OCI-LY3 (cell line): Measurements from ENCODE around the gene OSBPL3.

Experiments used
- H2AFZ ChIP-seq: fragments of 200-600, 300-600 bp; shearing (Covaris generic); 2 replicates; pipeline ENCODE4 v1.6.0; 2014; ENCODE audit warnings: antibody characterized with exemption, low read depth, low read length
- H3K27ac ChIP-seq: fragments of 200-600, 300-600 bp; sonication (generic); 2 replicates; pipeline ENCODE4 v1.5.1; 2014; ENCODE audit warnings: mild to moderate bottlenecking, low read length, moderate library complexity, mixed read lengths
- H3K27me3 ChIP-seq: fragments of 200-600, 300-600 bp; sonication (generic); 2 replicates; pipeline ENCODE4 v1.6.1; 2014; ENCODE audit warnings: low read depth, low read length, mixed read lengths
- H3K36me3 ChIP-seq: fragments of 200-600, 300-600 bp; sonication (generic); replicated peaks from 2 replicates; pipeline ENCODE3; 2014; ENCODE audit warnings: low read depth, low read length, mixed read lengths
- H3K4me1 ChIP-seq: fragments of 300-600, 200-600 bp; sonication (generic); 2 replicates; pipeline ENCODE4 v1.6.1; 2014; ENCODE audit warnings: low read length, mixed read lengths
- H3K4me2 ChIP-seq: fragments of 200-600, 300-600 bp; sonication (generic); 2 replicates; pipeline ENCODE4 v1.6.1; 2014; ENCODE audit warnings: low read length, mixed read lengths
- H3K4me3 ChIP-seq: fragments of 300-600, 200-600 bp; sonication (generic); 2 replicates; pipeline ENCODE4 v1.5.1; 2014; ENCODE audit warnings: antibody characterized with exemption, mild to moderate bottlenecking, low read length, moderate library complexity
- H3K79me2 ChIP-seq: fragments of 300-600, 200-600 bp; shearing (Covaris generic); 2 replicates; pipeline ENCODE4 v1.6.1; 2014; ENCODE audit warnings: mild to moderate bottlenecking, low read length, mixed read lengths
- H3K9ac ChIP-seq: fragments of 300-600, 200-600 bp; shearing (Covaris generic); 2 replicates; pipeline ENCODE4 v1.6.0; 2014; ENCODE audit warnings: mild to moderate bottlenecking, low read length, moderate library complexity
- H3K9me3 ChIP-seq: fragments of 200-600, 300-600 bp; shearing (Covaris generic); 2 replicates; pipeline ENCODE4 v1.6.1; 2014; ENCODE audit warnings: low read length, mixed read lengths; ENCODE audit not compliant: insufficient read depth
- H4K20me1 ChIP-seq: fragments of 200-600, 300-600 bp; sonication (generic); 2 replicates; pipeline ENCODE4 v1.6.1; 2016; ENCODE audit warnings: low read length, mixed read lengths; ENCODE audit not compliant: insufficient read depth
- CTCF ChIP-seq: fragments of 200-600, 300-600 bp; sonication (generic); IDR thresholded peaks from 2 replicates; pipeline ENCODE4 v1.5.1; 2014; ENCODE audit warnings: antibody characterized with exemption, low read length, low read depth
- EZH2phosphoT487 ChIP-seq: fragments of 200-600 bp; shearing (Covaris generic); IDR thresholded peaks from 2 replicates; pipeline ENCODE4 v1.6.1; 2018; ENCODE audit warnings: antibody characterized with exemption, mixed run types, low read depth

Gene OSBPL3

GRCh38 chr7:24868741-24869140 lies 111.2 kb downstream of the OSBPL3 start:
- Histone ChIP-seq H3K79me2 (no peaks in the 10 kb centered on the region), H3K27me3 (no peaks in the 10 kb centered on the region), H3K4me2 (no peak overlapping the region), H2AFZ (no peak overlapping the region), H3K9ac (no peak overlapping the region), H3K4me1 (peaks cover 10% of the 10 kb centered on the region), H3K27ac (no peak overlapping the region), H3K9me3 (no peaks in the 10 kb centered on the region), H3K36me3 (no peaks in the 10 kb centered on the region), H4K20me1 (no peaks in the 10 kb centered on the region), H3K4me3 (no peak overlapping the region)
- TF ChIP-seq EZH2phosphoT487 (no peak), CTCF (no peak)

GRCh38 chr7:24866004-24866615 lies 113.9 kb downstream of the OSBPL3 start:
- Histone ChIP-seq H3K9me3 (no peaks in the 10 kb centered on the region), H3K36me3 (no peaks in the 10 kb centered on the region), H3K79me2 (no peaks in the 10 kb centered on the region), H4K20me1 (no peaks in the 10 kb centered on the region), H3K4me2 (no peak overlapping the region), H3K27me3 (no peaks in the 10 kb centered on the region), H2AFZ (no peak overlapping the region), H3K4me3 (no peak overlapping the region), H3K9ac (no peak overlapping the region), H3K4me1 (no peaks in the 10 kb centered on the region), H3K27ac (no peak overlapping the region)
- TF ChIP-seq EZH2phosphoT487 (no peak), CTCF (no peak)

GRCh38 chr7:24864214-24864817 lies 115.7 kb downstream of the OSBPL3 start:
- Histone ChIP-seq H2AFZ (no peak overlapping the region), H3K27me3 (no peaks in the 10 kb centered on the region), H4K20me1 (no peaks in the 10 kb centered on the region), H3K27ac (no peak overlapping the region), H3K4me2 (no peak overlapping the region), H3K79me2 (no peaks in the 10 kb centered on the region), H3K36me3 (no peaks in the 10 kb centered on the region), H3K9me3 (no peaks in the 10 kb centered on the region), H3K9ac (no peak overlapping the region), H3K4me3 (no peak overlapping the region), H3K4me1 (no peaks in the 10 kb centered on the region)
- TF ChIP-seq EZH2phosphoT487: no peak
- TF ChIP-seq CTCF: no peak

GRCh38 chr7:24863626-24864025 lies 116.4 kb downstream of the OSBPL3 start:
- Histone ChIP-seq H3K9ac (no peak overlapping the region), H3K4me1 (no peaks in the 10 kb centered on the region), H2AFZ (no peak overlapping the region), H3K27ac (no peak overlapping the region), H3K36me3 (no peaks in the 10 kb centered on the region), H3K27me3 (no peaks in the 10 kb centered on the region), H4K20me1 (no peaks in the 10 kb centered on the region), H3K79me2 (no peaks in the 10 kb centered on the region), H3K4me2 (no peak overlapping the region), H3K9me3 (no peaks in the 10 kb centered on the region), H3K4me3 (no peak overlapping the region)
- TF ChIP-seq CTCF (no peak), EZH2phosphoT487 (no peak)
